Measurements from ENCODE around the gene BTBD6.

Gene BTBD6

GRCh38 chr14:105211758-105212089 is 36.6 kb upstream of the BTBD6 start:
- no peak for FAIRE-seq

GRCh38 chr14:105212541-105213300 is 35.6 kb upstream of the BTBD6 start:
- no peak for FAIRE-seq

DNA sequence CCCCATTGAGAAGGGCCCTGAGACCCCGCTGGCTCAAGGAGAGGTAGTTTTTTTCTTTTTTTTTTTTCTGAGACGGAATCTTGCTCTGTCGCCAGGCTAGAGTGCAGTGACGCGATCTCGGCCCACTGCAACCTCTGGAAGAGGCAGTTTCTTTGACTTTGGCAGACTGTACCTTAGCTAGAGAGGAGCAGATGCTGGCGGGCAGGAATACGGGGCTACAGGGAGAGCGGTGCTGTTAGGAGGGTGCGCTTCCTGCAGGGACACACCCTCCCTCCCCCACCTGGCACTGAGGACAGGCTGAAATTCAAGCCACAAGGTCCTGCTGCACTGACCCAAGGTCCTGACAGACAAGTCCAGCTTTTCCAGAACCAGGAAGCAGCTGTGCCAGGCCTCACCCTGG is 35.0 kb upstream of the BTBD6 start:
- FAIRE-seq = no peak

GRCh38 chr14:105214324-105214915 is 33.9 kb upstream of the BTBD6 start:
- FAIRE-seq = no peak

- FAIRE-seq = no peak
These were observed 32.7 kb upstream of the BTBD6 start for GRCh38 chr14:105215602-105216001.

- FAIRE-seq = no peak
These were observed 31.7 kb upstream of the BTBD6 start for GRCh38 chr14:105216490-105217247.

DNA sequence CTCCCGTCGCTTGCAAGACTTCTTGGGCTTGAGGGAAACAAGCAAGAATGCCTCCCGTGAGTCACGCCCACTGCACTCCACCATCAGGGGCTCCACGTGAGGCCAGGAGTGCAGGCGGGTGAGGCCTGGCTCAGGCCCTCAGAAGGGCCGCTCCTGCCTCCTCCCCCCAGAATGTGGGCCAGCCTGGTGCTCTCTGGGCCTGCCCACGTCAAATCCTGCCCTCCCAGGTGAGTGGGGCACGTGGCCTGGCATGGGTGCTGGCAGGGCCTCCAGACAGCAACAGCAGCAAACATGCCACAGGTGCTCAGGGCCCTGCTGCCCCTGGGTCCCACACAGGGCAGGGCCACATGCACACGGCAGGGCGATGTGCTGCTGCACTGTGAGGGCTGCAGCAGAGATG is 30.6 kb upstream of the BTBD6 start:
- no peak for FAIRE-seq

GRCh38 chr14:105218611-105219010 is 29.7 kb upstream of the BTBD6 start:
- no peak for FAIRE-seq

DNA sequence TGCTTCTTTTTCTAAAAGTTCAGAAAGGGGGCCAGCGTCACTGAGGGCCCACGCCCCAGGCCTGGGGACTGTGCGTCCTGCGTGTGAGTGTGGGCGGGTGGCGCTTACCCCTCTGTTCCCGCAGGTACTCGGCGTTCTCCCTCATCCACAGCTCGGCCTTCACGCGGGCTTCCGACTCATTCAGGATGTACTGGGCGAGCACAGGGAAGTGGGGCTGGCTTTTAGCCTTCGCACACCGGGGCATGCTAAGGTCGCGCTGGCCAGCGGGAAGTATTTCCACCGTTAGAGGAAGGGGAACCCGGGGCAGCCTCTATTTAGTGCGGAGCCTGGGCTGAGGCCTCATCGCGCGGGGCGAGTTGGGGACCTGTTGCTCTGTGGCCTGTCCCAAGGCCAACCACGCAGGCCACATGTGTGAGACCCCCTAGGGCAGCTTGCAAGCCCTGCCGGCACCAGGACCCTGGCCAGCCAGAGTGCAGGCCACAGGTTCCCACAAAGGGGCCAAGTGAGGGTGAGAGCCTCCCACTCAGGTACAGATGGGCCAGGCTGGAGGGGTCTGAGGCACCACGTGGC is 29.2 kb upstream of the BTBD6 start:
- no peak for FAIRE-seq

GRCh38 chr14:105219753-105220152 is 28.6 kb upstream of the BTBD6 start:
- no peak for FAIRE-seq

GRCh38 chr14:105220699-105221597 is 27.4 kb upstream of the BTBD6 start:
- no peak for FAIRE-seq

GRCh38 chr14:105221598-105222178 is 26.6 kb upstream of the BTBD6 start:
- FAIRE-seq = no peak

GRCh38 chr14:105223260-105223659 is 25.1 kb upstream of the BTBD6 start:
- FAIRE-seq = no peak

GRCh38 chr14:105223770-105224544 is 24.4 kb upstream of the BTBD6 start:
- FAIRE-seq = no peak

DNA sequence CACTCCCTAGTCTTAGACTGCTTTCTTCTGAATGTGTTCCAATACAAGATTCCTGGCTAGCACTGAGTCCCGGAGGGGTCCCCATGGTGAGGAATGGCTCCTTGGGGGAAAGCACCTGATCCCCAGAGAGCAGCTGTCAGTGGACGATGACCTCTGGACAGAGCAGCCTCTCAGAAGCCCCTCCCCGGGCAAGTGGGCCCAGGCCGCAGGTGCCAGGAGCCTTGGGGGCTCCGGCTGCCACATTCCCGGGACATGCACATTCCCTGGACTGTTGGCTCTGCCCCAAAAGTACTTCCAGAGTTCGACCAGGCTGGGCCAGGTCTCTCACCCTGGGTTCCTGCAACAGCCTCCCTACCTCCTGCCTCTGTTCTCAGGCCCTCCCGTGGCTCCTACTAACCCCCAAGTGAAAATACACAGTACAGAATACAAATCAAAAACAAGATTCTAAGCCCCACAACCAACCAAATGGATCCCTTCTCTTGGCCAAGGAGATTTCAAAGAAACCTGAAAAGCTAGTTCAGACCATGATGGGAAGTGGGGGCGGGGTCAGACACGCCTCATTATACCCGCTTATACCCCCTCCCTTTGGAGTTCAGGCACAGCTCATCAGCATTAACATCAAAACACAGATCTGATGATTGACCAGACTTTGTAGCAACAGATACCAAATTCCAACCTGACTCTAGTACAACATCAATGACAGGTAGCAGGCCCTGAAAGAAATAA is 23.3 kb upstream of the BTBD6 start:
- FAIRE-seq = no peak

GRCh38 chr14:105226198-105226597 is 22.1 kb upstream of the BTBD6 start:
- no peak for FAIRE-seq

GRCh38 chr14:105227346-105227745 is 21.0 kb upstream of the BTBD6 start:
- FAIRE-seq = no peak

DNA sequence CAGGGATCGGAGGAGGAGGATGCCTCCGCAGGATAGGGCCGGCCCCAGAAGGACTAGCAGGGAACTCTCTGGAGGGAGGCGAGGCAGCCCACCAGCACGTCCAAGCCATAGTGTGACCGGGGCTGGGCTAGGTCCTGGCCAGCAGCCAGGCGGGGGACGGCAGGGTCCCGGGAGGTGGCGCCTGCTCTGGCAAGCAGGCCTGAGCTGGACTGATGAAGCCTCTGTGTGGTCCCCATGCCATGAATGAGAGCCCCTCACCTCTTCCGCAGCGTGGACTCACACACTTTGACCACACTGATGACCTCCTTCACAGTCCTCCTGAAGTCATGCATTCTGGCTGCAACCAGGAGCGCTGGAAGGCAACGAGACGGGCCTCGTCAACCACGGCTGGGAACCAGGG is 19.8 kb upstream of the BTBD6 start:
- FAIRE-seq = no peak

- no peak for FAIRE-seq
These were observed 19.2 kb upstream of the BTBD6 start for GRCh38 chr14:105229099-105229655.

GRCh38 chr14:105240811-105241576 is 7.3 kb upstream of the BTBD6 start:
- FAIRE-seq = no peak

Measured in A204.1 (cell line).